Parathyroid adenoma (tissue), 2 donors: ENCODE measurements around the gene MGAM2.

Experiments used
- H2AFZ ChIP-seq: fragments of 300-600 bp; sonication (generic); one replicate; pipeline ENCODE4 v1.7.0; 2017; ENCODE audit warnings: antibody characterized with exemption, mild to moderate bottlenecking
- H3K27ac ChIP-seq: fragments of 300-600 bp; sonication (generic); one replicate; pipeline ENCODE4 v1.7.0; 2017
- H3K27me3 ChIP-seq: fragments of 300-600 bp; sonication (generic); one replicate; pipeline ENCODE4 v1.7.0; 2017; ENCODE audit warnings: low read length; ENCODE audit not compliant: control insufficient read depth, insufficient read depth
- H3K36me3 ChIP-seq: fragments of 300-600 bp; sonication (generic); one replicate; pipeline ENCODE4 v1.7.0; 2017; ENCODE audit warnings: low read length; ENCODE audit not compliant: control insufficient read depth, insufficient read depth
- H3K4me1 ChIP-seq: fragments of 300-600 bp; sonication (generic); one replicate; pipeline ENCODE4 v1.7.0; 2017; ENCODE audit warnings: control low read depth
- H3K4me2 ChIP-seq: fragments of 300-600 bp; sonication (generic); one replicate; pipeline ENCODE4 v1.7.0; 2017; ENCODE audit warnings: low read length
- H3K4me3 ChIP-seq: fragments of 300-600 bp; sonication (generic); one replicate; pipeline ENCODE4 v1.7.0; 2017; ENCODE audit warnings: low read depth, low read length
- H3K79me2 ChIP-seq: fragments of 300-600 bp; sonication (generic); one replicate; pipeline ENCODE4 v1.7.0; 2017; ENCODE audit warnings: control low read depth
- H3K9ac ChIP-seq: fragments of 300-600 bp; sonication (generic); one replicate; pipeline ENCODE4 v1.7.0; 2017; ENCODE audit warnings: mild to moderate bottlenecking
- H3K9me3 ChIP-seq: fragments of 300-600 bp; sonication (generic); one replicate; pipeline ENCODE4 v1.7.0; 2017; ENCODE audit warnings: low read length; ENCODE audit not compliant: control insufficient read depth
- TF ChIP-seq, protein P1 (sequence below): fragments of 300-600 bp; sonication (generic); IDR thresholded peaks from one replicate; pipeline ENCODE4 v1.7.0; 2017; ENCODE audit warnings: antibody characterized with exemption, mild to moderate bottlenecking
- donor health status: primary hyperparathyroidism.

Gene MGAM2

DNA sequence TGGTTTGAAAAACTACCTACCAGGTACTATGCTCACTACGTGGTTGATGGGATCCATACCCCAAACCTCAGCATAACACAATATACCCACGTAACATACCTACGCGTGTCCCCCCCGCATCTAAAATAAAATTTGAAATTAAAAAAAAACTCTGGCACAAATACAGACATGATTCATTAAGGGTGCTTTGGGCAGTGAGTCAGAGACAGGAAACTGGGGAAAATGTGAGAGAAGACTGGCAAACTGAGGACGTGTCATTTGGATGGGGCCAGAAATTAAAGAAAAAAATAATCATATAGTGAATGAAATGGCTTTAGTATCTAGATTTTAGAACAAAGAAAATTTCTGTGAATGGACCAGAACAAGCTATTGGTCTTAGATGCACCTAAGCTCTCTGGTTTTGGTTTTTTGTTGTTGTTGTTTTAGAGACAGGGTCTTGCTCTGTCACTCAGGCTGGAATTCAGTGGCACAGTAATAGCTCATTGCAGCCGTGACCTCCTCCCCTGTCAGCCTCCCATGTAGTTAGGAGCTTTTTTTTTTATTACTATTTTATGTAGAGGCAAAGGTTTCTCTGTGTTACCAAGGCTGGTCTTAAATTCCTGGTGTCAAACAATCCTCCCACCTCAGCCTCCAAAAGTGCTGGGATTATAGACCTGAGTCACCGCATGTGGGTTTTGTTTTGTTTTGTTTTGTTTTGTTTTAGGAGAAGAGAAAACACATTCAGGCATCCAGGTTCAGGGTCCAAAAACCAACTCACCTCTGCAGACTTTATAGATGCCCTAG, 152.3 kb downstream of the MGAM2 start:
- Histone ChIP-seq H3K9ac (no peak overlapping the region), H3K27ac (no peak overlapping the region), H3K79me2 (no peaks in the 10 kb centered on the region), H3K4me2 (no peak overlapping the region), H2AFZ (no peak overlapping the region), H3K36me3 (no peaks in the 10 kb centered on the region), H3K4me1 (no peaks in the 10 kb centered on the region), H3K27me3 (no peaks in the 10 kb centered on the region), H3K4me3 (no peak overlapping the region), H3K9me3 (no peaks in the 10 kb centered on the region)
- TF ChIP-seq, protein P1, sequence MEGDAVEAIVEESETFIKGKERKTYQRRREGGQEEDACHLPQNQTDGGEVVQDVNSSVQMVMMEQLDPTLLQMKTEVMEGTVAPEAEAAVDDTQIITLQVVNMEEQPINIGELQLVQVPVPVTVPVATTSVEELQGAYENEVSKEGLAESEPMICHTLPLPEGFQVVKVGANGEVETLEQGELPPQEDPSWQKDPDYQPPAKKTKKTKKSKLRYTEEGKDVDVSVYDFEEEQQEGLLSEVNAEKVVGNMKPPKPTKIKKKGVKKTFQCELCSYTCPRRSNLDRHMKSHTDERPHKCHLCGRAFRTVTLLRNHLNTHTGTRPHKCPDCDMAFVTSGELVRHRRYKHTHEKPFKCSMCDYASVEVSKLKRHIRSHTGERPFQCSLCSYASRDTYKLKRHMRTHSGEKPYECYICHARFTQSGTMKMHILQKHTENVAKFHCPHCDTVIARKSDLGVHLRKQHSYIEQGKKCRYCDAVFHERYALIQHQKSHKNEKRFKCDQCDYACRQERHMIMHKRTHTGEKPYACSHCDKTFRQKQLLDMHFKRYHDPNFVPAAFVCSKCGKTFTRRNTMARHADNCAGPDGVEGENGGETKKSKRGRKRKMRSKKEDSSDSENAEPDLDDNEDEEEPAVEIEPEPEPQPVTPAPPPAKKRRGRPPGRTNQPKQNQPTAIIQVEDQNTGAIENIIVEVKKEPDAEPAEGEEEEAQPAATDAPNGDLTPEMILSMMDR, result no peak
